GM10266 (cell line): ENCODE measurements around the gene HOXB1.

ENCODE experiments used
- DNase-seq: peaks from one replicate; pipeline ENCODE4 v3.0.0; 2012; ENCODE audit errors: extremely low spot score
- TF ChIP-seq, protein P1 (sequence below): IDR thresholded peaks from 2 replicates; pipeline ENCODE4 v1.5.1; 2012; ENCODE audit warnings: mild to moderate bottlenecking, low read depth; ENCODE audit not compliant: control insufficient read depth, insufficient read depth; ENCODE audit errors: missing control alignments

Gene HOXB1

DNA sequence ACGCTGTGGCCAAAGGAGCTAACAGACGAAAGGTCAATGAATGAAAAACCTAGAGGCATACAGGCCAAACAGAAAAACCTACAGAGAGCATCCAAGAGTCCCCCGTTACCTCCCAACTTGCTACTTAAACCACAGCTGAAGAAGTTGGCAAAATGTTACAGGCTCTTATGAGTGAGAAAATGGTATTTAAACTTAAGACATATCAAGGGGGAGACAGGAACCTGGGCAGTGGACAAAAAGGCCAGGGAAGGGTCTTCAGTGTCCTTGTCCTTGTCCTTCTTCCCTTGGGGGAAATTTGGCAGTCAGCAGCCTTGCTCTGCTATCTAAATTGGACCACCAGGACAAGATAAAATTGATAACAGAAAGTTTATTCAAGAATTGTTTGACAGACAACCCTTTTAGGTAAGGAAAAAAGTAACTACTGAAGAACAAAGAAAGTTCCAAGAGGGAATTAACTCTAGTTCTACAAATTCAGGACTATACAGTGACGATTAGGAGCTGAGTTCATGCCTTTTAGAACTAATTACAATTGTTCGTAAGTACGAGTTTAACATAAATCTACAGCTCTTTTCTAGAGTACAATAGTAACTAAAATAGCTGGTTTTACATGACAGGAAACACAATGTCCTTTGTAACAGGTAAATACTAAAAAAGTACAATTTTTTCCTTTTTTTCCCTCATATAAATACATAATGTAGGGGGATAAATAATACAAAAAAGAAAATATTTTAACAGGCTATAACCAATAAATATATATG lies 17.9 kb upstream of the HOXB1 start:
- TF ChIP-seq, protein P1, sequence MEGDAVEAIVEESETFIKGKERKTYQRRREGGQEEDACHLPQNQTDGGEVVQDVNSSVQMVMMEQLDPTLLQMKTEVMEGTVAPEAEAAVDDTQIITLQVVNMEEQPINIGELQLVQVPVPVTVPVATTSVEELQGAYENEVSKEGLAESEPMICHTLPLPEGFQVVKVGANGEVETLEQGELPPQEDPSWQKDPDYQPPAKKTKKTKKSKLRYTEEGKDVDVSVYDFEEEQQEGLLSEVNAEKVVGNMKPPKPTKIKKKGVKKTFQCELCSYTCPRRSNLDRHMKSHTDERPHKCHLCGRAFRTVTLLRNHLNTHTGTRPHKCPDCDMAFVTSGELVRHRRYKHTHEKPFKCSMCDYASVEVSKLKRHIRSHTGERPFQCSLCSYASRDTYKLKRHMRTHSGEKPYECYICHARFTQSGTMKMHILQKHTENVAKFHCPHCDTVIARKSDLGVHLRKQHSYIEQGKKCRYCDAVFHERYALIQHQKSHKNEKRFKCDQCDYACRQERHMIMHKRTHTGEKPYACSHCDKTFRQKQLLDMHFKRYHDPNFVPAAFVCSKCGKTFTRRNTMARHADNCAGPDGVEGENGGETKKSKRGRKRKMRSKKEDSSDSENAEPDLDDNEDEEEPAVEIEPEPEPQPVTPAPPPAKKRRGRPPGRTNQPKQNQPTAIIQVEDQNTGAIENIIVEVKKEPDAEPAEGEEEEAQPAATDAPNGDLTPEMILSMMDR = no peak

GRCh38 chr17:48547808-48548522 lies 17.2 kb upstream of the HOXB1 start:
- DNase-seq = no peak
- TF ChIP-seq, protein P1 = no peak

More for the DNA sequence above, 17.9 kb upstream of the HOXB1 start:
- DNase-seq = no peak

DNA sequence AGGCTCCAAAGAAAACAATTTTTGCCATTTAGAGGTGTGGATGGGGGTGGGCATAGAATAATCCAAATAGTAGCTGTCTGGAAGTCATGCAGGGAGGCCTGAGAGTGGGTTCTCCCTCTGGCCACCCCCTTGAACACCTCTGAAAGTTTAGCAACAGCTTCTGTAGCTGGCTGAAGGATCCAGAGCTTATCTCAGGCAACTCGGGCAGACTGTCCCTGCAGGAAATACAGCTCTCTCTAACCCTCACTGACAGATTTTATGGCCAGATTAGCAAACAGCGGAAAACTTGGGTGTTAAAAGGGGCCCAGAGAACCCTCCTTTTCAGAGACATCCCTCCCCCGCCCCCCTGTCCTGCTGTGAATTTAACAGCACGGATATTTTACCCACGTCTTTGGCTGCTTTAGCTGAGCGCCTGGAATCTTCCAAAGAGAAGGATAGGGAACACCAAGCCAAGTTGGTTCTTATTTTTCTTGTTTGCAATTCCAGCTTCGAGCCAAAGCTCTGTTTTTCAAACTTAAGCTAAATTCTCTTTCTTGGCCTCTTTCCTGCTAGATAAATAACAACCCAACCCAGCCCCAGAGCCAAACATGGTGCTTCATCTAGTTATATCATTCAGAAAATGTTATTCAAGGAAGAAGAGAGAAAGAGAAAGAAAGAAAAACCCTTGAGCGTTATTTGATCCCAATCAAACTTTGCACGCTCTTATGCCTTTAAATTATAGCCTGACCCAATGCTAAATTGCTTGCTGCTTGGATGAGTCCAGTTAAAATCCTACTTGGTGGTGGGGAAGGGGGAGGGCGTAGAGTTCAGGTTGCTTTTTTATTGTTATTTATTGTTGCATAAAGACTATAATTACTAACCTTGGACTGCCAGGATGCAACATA lies 16.4 kb upstream of the HOXB1 start:
- TF ChIP-seq, protein P1 = no peak
- DNase-seq = no peak

DNA sequence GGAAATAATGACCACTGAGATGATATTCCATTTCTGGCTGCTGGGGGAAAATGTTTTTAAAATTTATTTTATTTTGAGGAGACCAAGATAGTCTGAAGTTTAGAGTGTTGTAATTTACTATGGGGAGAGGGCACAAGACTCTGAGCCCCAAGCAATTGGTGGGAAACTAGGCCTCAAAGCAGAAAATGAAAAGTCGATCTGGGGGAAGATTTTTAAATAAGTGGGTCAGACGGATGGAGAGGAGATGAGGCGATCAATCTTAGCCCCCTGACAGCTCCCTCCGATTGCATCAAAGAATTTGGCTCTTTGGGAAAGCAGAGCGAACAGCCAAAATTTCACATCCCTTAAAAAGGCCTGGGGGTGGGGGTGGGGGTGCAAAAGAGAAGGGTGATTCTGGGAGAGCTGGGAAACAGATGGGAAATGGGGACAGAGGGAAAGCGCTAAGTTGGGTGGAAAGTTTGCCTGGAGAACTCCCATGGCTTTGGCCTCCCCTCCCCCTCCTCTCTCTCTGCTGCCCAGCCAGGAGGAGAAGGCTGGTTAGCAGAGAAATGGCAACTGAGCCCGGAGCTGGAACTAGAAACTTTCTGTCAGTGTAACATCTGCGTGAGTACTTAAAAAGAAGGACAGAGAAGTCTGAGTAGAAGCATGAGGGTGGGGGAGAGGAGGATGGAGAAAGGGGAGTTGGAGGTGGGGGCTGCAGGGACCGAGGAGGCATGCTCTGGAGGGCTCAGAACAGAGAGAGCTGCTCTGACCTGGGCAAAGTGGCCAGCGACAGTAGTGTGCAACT lies 15.5 kb upstream of the HOXB1 start:
- TF ChIP-seq, protein P1 = no peak
- DNase-seq = no peak

- TF ChIP-seq, protein P1 = no peak
- no peak for DNase-seq
These were observed 14.7 kb upstream of the HOXB1 start for GRCh38 chr17:48545539-48545938.

- no peak for DNase-seq
- TF ChIP-seq, protein P1 = no peak
These were observed 14.2 kb upstream of the HOXB1 start, which contains the start of gene HOXB2 for GRCh38 chr17:48545022-48545375. TSS of gene HOXB2 (minus strand) at chr17:48545109. CDS start at chr17:48544911, 198 bp downstream.
